T-helper 17 cell (primary cell): Measurements from ENCODE around the gene SKOR1. TPM values are rescaled to one million over a fixed set of nuclear protein-coding genes. Genes with fewer than 3 reads are reported as not detected.

Source experiments
- ATAC-seq: fragments of 150-1000 bp; cut with Tn5 transposase; 2 replicates; pipeline ENCODE4 v1.10.0; 2021; ENCODE audit warnings: mild to moderate bottlenecking, moderate library complexity
- DNase-seq, 3 donors: peaks; one replicate each; pipeline versions ENCODE4 v3.0.0 to v3.0.0-alpha.2; 2020 to 2021
- H3K9me3 ChIP-seq: one replicate; pipeline ENCODE4 v1.7.0; 2013; ENCODE audit warnings: low read length, mild to moderate bottlenecking; ENCODE audit not compliant: control insufficient read depth, poor library complexity, severe bottlenecking
- H3K27ac Mint-ChIP-seq: one replicate; pipeline ENCODE4 v1.8.0; 2022; ENCODE audit warnings: mild to moderate bottlenecking, moderate library complexity, mixed read lengths
- H3K27me3 Mint-ChIP-seq: one replicate; pipeline ENCODE4 v1.8.0; 2022; ENCODE audit warnings: mixed read lengths
- H3K36me3 Mint-ChIP-seq: one replicate; pipeline ENCODE4 v1.8.0; 2022; ENCODE audit warnings: low read depth, mixed read lengths
- H3K4me1 Mint-ChIP-seq: one replicate; pipeline ENCODE4 v1.8.0; 2022; ENCODE audit warnings: mild to moderate bottlenecking, mixed read lengths
- H3K4me3 Mint-ChIP-seq: one replicate; pipeline ENCODE4 v1.8.0; 2022; ENCODE audit warnings: mild to moderate bottlenecking, moderate library complexity, mixed read lengths
- total RNA-seq, 4 donors: library from RNA in 2 of 4; stranded (reverse) in 2 of 4; gene quantifications; one replicate each; pipeline ENCODE4 v1.2.3 and lab custom pipeline; 2022 to 2026

Gene SKOR1
- total RNA-seq, 2 donors from 2014 or later, result 2.2 to 2.7 TPM

- Mint-ChIP-seq H3K27ac (no peak overlapping the region), H3K4me1 (peaks cover 2% of the 10 kb centered on the region), H3K36me3 (peaks cover 5% of the 10 kb centered on the region), H3K27me3 (peaks cover 10% of the 10 kb centered on the region), H3K4me3 (no peak overlapping the region)
- ATAC-seq (no peak), DNase-seq (no peak)
- no peaks in the 10 kb centered on the region for H3K9me3 ChIP-seq
Observed at GRCh38 chr15:67813104-67813634, 12.1 kb upstream of the SKOR1 start.

DNA sequence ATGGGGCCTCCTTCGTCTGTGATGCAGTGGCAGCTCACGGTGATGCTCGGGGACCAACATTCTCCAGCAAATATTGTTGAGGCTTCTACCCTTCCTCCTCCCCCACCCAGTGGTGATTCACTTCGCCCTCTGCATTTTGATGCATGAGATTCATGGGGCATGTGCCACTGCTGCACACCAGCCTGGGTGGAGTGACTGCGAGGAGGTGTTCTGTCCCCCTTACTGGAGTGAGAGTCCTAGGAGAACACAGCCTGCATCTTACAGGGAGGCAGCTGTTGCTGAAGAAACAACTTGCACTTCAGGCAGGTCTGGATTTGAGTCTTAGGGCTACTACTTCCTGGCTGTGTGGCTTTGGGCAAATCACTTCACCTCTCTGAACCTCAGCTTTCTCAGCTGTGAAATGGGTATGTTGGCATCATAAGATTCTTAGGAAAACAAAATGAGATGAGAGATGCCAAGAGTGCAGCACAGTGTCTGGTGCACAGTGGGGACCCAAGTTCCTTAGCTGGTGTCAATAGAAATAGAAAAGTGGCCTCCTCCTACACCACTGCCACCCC lies 10.2 kb upstream of the SKOR1 start:
- Mint-ChIP-seq H3K27ac (no peak overlapping the region), H3K4me3 (no peak overlapping the region), H3K4me1 (peaks cover 5% of the 10 kb centered on the region), H3K36me3 (peaks cover 5% of the 10 kb centered on the region), H3K27me3 (peaks cover 24% of the 10 kb centered on the region)
- ATAC-seq (no peak), DNase-seq (no peak)
- H3K9me3 ChIP-seq, result no peaks in the 10 kb centered on the region

- H3K36me3 Mint-ChIP-seq, result peaks cover 5% of the 10 kb centered on the region
- ATAC-seq (no peak), DNase-seq (no peak)
- peaks cover 12% of the 10 kb centered on the region for H3K4me1 Mint-ChIP-seq
- peaks cover 40% of the 10 kb centered on the region for H3K27me3 Mint-ChIP-seq
- H3K27ac Mint-ChIP-seq, result no peak overlapping the region
- H3K9me3 ChIP-seq, result no peaks in the 10 kb centered on the region
- H3K4me3 Mint-ChIP-seq, result no peak overlapping the region
Observed at GRCh38 chr15:67816668-67817067, 8.6 kb upstream of the SKOR1 start.

DNA sequence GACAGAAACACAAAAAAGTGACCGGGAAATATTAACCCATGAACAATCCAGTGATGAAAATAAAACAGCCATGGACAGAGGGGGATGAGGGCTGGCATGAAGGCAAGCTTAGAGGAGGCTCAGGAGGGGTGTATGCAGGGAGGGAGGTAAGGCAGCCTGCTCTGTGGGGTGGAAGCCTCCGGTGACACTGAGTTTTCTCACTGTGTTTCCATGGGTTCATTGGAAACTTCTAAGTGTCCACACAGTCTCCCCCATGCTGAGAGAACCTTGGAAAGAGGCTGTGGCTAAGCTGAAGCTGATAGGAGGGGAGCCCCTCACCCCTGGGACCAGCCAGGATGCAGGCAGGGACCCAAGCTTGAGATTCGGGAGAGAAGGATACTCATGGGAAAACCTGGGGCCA lies 6.8 kb upstream of the SKOR1 start:
- no peak overlapping the region for H3K27ac Mint-ChIP-seq
- peaks cover 5% of the 10 kb centered on the region for H3K36me3 Mint-ChIP-seq
- peaks cover 52% of the 10 kb centered on the region for H3K27me3 Mint-ChIP-seq
- ATAC-seq (no peak), DNase-seq (no peak)
- H3K4me3 Mint-ChIP-seq, result no peak overlapping the region
- H3K9me3 ChIP-seq, result no peaks in the 10 kb centered on the region
- peaks cover 18% of the 10 kb centered on the region for H3K4me1 Mint-ChIP-seq

GRCh38 chr15:67819636-67820035 lies 5.7 kb upstream of the SKOR1 start:
- H3K27ac Mint-ChIP-seq, result no peak overlapping the region
- H3K4me3 Mint-ChIP-seq, result no peak overlapping the region
- no peaks in the 10 kb centered on the region for H3K9me3 ChIP-seq
- ATAC-seq, result no peak
- peaks cover 64% of the 10 kb centered on the region for H3K27me3 Mint-ChIP-seq
- peaks cover 14% of the 10 kb centered on the region for H3K36me3 Mint-ChIP-seq
- H3K4me1 Mint-ChIP-seq, result peaks cover 26% of the 10 kb centered on the region
- DNase-seq, result no peak

GRCh38 chr15:67820122-67820991 lies 5.0 kb upstream of the SKOR1 start:
- Mint-ChIP-seq H3K27ac (peak overlapping the region; percentile 66), H3K27me3 (peaks cover 69% of the 10 kb centered on the region), H3K4me1 (peaks cover 26% of the 10 kb centered on the region), H3K4me3 (peak overlapping the region; percentile 71), H3K36me3 (peaks cover 14% of the 10 kb centered on the region)
- ATAC-seq (peak; percentile 27), DNase-seq (no peak)
- no peaks in the 10 kb centered on the region for H3K9me3 ChIP-seq

DNA sequence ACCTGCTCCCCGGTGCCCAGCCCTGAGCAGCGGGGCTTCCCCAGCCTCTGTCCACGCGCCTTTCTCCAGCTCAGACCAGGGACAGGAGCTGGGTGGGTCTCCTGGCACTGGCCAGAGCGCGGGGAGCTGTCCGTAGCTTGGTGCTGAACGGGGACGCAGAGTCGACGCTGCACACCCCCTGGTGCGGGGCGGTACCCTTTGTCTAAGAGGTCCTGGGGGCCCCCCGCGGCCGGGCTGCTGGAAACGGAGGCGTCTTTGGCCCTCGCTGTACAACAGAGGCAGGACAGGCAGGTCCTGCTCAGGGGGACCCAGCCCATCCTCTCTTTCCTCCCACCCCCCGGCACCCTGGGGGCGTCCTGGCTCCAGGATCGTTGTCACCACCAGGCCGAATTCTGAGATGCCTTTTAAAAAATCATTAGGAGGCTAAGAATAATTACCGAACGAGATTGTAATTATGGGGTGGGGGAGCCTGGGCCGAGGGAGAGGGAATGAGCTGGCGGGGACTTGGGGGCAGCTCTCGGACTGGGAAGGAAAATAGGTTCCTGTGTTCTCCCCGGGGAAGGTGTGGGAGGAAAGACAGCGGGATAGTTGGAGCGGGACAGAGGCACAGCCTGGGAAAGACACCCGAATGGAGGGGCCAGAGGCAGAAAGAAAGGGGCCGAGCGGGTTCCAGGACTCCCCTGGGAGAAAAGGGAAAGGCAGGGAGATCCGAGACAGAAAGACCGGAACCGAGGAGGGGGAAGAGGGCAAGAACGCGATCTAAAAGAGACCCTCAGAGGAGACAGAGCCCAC lies 4.1 kb upstream of the SKOR1 start:
- Mint-ChIP-seq H3K27ac (peak overlapping the region; percentile 66), H3K4me1 (peaks cover 34% of the 10 kb centered on the region), H3K4me3 (peak overlapping the region; percentile 81), H3K27me3 (peaks cover 75% of the 10 kb centered on the region), H3K36me3 (peaks cover 14% of the 10 kb centered on the region)
- ATAC-seq (peak; percentile 48), DNase-seq (peak in 1 of 3 donors; percentile 14)
- H3K9me3 ChIP-seq, result no peaks in the 10 kb centered on the region

- peaks cover 36% of the 10 kb centered on the region for H3K4me1 Mint-ChIP-seq
- no peak for DNase-seq
- peaks cover 14% of the 10 kb centered on the region for H3K36me3 Mint-ChIP-seq
- H3K4me3 Mint-ChIP-seq, result peak overlapping the region; percentile 81
- H3K27ac Mint-ChIP-seq, result peak overlapping the region; percentile 66
- no peaks in the 10 kb centered on the region for H3K9me3 ChIP-seq
- no peak for ATAC-seq
- H3K27me3 Mint-ChIP-seq, result peaks cover 72% of the 10 kb centered on the region
Observed at GRCh38 chr15:67821784-67822440, 3.4 kb upstream of the SKOR1 start.

GRCh38 chr15:67822537-67823313 lies 2.6 kb upstream of the SKOR1 start:
- no peak overlapping the region for H3K27ac Mint-ChIP-seq
- no peaks in the 10 kb centered on the region for H3K9me3 ChIP-seq
- DNase-seq (no peak), ATAC-seq (no peak)
- peaks cover 36% of the 10 kb centered on the region for H3K4me1 Mint-ChIP-seq
- peaks cover 72% of the 10 kb centered on the region for H3K27me3 Mint-ChIP-seq
- H3K4me3 Mint-ChIP-seq, result peak overlapping the region; percentile 81
- H3K36me3 Mint-ChIP-seq, result peaks cover 14% of the 10 kb centered on the region

GRCh38 chr15:67823314-67824196 lies 1.8 kb upstream of the SKOR1 start:
- H3K4me3 Mint-ChIP-seq, result peak overlapping the region; percentile 92
- no peaks in the 10 kb centered on the region for H3K9me3 ChIP-seq
- H3K36me3 Mint-ChIP-seq, result peaks cover 14% of the 10 kb centered on the region
- H3K27me3 Mint-ChIP-seq, result peaks cover 73% of the 10 kb centered on the region
- H3K4me1 Mint-ChIP-seq, result peaks cover 40% of the 10 kb centered on the region
- ATAC-seq (no peak), DNase-seq (no peak)
- H3K27ac Mint-ChIP-seq, result peak overlapping the region; percentile 51

DNA sequence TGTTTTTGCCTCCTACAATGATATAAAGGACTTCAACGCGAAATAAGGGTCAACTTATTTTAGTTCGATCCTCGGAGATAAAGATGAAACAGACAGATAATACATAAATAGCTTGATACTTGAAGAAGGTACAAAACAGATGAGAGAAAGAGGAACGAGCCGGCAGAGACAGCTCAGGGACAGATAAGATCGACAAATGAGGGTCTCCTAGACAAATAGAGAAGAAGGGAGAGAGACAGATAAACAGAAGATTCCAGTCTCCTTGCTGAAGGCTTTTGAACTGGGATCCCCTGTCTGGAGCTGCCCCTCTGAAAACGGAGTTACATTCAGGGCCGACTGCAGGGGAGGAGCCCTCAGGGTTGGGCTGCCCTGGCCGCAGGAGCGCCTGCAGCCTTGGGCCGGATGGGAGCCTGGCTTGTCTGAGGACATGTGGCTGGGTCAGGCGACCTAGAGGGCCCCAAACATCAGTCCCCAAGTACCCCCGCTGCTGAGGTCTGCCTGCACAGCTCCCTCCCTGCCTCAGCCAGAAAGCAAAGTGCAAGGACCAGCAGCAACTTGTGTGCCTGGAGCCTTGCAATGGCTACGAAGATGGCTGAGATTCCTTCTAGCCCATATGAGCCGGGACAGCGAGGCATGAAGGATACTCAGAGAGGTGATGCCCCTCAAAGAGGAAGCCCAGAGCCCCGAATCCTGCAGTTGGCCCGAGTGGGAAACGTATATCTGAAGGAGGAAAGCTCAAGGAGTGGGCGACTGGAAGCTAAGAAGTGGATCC lies 926 bp upstream of the SKOR1 start:
- peak overlapping the region; percentile 51 for H3K27ac Mint-ChIP-seq
- H3K27me3 Mint-ChIP-seq, result peaks cover 76% of the 10 kb centered on the region
- peaks cover 43% of the 10 kb centered on the region for H3K4me1 Mint-ChIP-seq
- H3K9me3 ChIP-seq, result no peaks in the 10 kb centered on the region
- DNase-seq (no peak), ATAC-seq (no peak)
- peaks cover 14% of the 10 kb centered on the region for H3K36me3 Mint-ChIP-seq
- H3K4me3 Mint-ChIP-seq, result peak overlapping the region; percentile 92
